ENCODE data around the gene TIFAB.

TIFAB gene

GRCh38 chr5:135437422-135437795 lies 14.7 kb downstream of the TIFAB start:
- FAIRE-seq, result no peak

GRCh38 chr5:135436951-135437418 lies 15.2 kb downstream of the TIFAB start:
- FAIRE-seq, result no peak
- TF ChIP-seq POLR2A (IDR thresholded peaks at IDR 0.05; ENCODE audit: low read depth, low read length), result no peak

More at GRCh38 chr5:135437422-135437795, 14.7 kb downstream of the TIFAB start:
- TF ChIP-seq POLR2A (IDR thresholded peaks at IDR 0.05; ENCODE audit: low read depth, low read length), result no peak
- DNase-seq (ENCODE audit: insufficient read length, low spot score), result no peak

GRCh38 chr5:135435467-135436330 lies 16.5 kb downstream of the TIFAB start:
- no peak for TF ChIP-seq POLR2A (IDR thresholded peaks at IDR 0.05; ENCODE audit: low read depth, low read length)
- DNase-seq (ENCODE audit: insufficient read length, low spot score), result no peak
- FAIRE-seq, result no peak

More at GRCh38 chr5:135436951-135437418, 15.2 kb downstream of the TIFAB start:
- no peak for DNase-seq (ENCODE audit: insufficient read length, low spot score)

GRCh38 chr5:135434591-135435466 lies 17.3 kb downstream of the TIFAB start:
- FAIRE-seq (no peak), DNase-seq (ENCODE audit: insufficient read length, low spot score) (no peak)
- TF ChIP-seq POLR2A (IDR thresholded peaks at IDR 0.05; ENCODE audit: low read depth, low read length), result no peak

GRCh38 chr5:135433681-135434426 lies 18.3 kb downstream of the TIFAB start:
- no peak for TF ChIP-seq POLR2A (IDR thresholded peaks at IDR 0.05; ENCODE audit: low read depth, low read length)
- no peak for DNase-seq (ENCODE audit: insufficient read length, low spot score)
- FAIRE-seq, result no peak

- no peak for DNase-seq (ENCODE audit: insufficient read length, low spot score)
- no peak for TF ChIP-seq POLR2A (IDR thresholded peaks at IDR 0.05; ENCODE audit: low read depth, low read length)
- no peak for FAIRE-seq
These were observed 20.0 kb downstream of the TIFAB start for GRCh38 chr5:135432113-135432512.

- no peak for TF ChIP-seq POLR2A (IDR thresholded peaks at IDR 0.05; ENCODE audit: low read depth, low read length)
- FAIRE-seq, result no peak
- DNase-seq (ENCODE audit: insufficient read length, low spot score), result no peak
These were observed 22.1 kb downstream of the TIFAB start for GRCh38 chr5:135430135-135430437.

- TF ChIP-seq POLR2A (IDR thresholded peaks at IDR 0.05; ENCODE audit: low read depth, low read length), result no peak
- FAIRE-seq, result no peak
- no peak for DNase-seq (ENCODE audit: insufficient read length, low spot score)
These were observed 22.6 kb downstream of the TIFAB start for GRCh38 chr5:135429301-135430134.

- TF ChIP-seq POLR2A (IDR thresholded peaks at IDR 0.05; ENCODE audit: low read depth, low read length), result no peak
- no peak for FAIRE-seq
- no peak for DNase-seq (ENCODE audit: insufficient read length, low spot score)
These were observed 23.6 kb downstream of the TIFAB start for GRCh38 chr5:135428586-135428985.

GRCh38 chr5:135426102-135427082 lies 25.8 kb downstream of the TIFAB start:
- no peak for DNase-seq (ENCODE audit: insufficient read length, low spot score)
- FAIRE-seq, result peak; percentile 55
- TF ChIP-seq POLR2A (IDR thresholded peaks at IDR 0.05; ENCODE audit: low read depth, low read length), result no peak

- DNase-seq (ENCODE audit: insufficient read length, low spot score), result no peak
- no peak for FAIRE-seq
- TF ChIP-seq POLR2A (IDR thresholded peaks at IDR 0.05; ENCODE audit: low read depth, low read length), result no peak
These were observed 26.5 kb downstream of the TIFAB start for GRCh38 chr5:135425641-135426040.

- no peak for DNase-seq (ENCODE audit: insufficient read length, low spot score)
- TF ChIP-seq POLR2A (IDR thresholded peaks at IDR 0.05; ENCODE audit: low read depth, low read length), result no peak
These were observed 28.3 kb downstream of the TIFAB start for GRCh38 chr5:135423846-135424168.

More at GRCh38 chr5:135423846-135424168, 28.3 kb downstream of the TIFAB start:
- no peak for FAIRE-seq

All from H54 (cell line).